Activated T-cell treated with anti-CD3 and anti-CD28 coated beads, Interleukin-2, amount 50 U/mL, for 72 hours (primary cell): ENCODE measurements around the gene RGP1. TPM values are rescaled to one million over a fixed set of nuclear protein-coding genes. Genes with fewer than 3 reads are reported as not detected.

Source experiments
- ATAC-seq, 2 donors: fragments of 150-1000 bp; cut with Tn5 transposase; replicated peaks in 1 of 2; 2 replicates each; pipeline ENCODE4 v1.10.0; 2021; ENCODE audit warnings: moderate library complexity in 2 of 2, mild to moderate bottlenecking in 1 of 2
- DNase-seq, 2 donors: peaks; one replicate each; pipeline ENCODE4 v3.0.0; 2021 to 2022; ENCODE audit warnings: mixed read lengths in 1 of 2
- H3K27ac Mint-ChIP-seq: one replicate; pipeline ENCODE4 v1.8.0; 2022; ENCODE audit warnings: mild to moderate bottlenecking, moderate library complexity, mixed read lengths
- H3K27me3 Mint-ChIP-seq: one replicate; pipeline ENCODE4 v1.8.0; 2022; ENCODE audit warnings: low read depth, mixed read lengths
- H3K36me3 Mint-ChIP-seq, 2 donors: one replicate each; pipeline ENCODE4 v1.8.0; 2022; ENCODE audit warnings: mixed read lengths in 2 of 2, mild to moderate bottlenecking in 1 of 2; ENCODE audit not compliant: insufficient read depth in 2 of 2
- H3K4me1 Mint-ChIP-seq: one replicate; pipeline ENCODE4 v1.8.0; 2022; ENCODE audit warnings: low read depth, mixed read lengths
- H3K4me3 Mint-ChIP-seq, 2 donors: one replicate each; pipeline ENCODE4 v1.8.0; 2022; ENCODE audit warnings: mild to moderate bottlenecking in 2 of 2, mixed read lengths in 2 of 2, moderate library complexity in 2 of 2
- H3K9me3 Mint-ChIP-seq, 2 donors: one replicate each; pipeline ENCODE4 v1.8.0; 2022; ENCODE audit warnings: mixed read lengths in 2 of 2
- total RNA-seq, 2 donors: library from RNA; stranded (reverse); gene quantifications; one replicate each; pipeline ENCODE4 v1.2.3, GENCODE V29; 2022

The RGP1 gene
- total RNA-seq, 2 donors from 2014 or later = 32.5 TPM

DNA sequence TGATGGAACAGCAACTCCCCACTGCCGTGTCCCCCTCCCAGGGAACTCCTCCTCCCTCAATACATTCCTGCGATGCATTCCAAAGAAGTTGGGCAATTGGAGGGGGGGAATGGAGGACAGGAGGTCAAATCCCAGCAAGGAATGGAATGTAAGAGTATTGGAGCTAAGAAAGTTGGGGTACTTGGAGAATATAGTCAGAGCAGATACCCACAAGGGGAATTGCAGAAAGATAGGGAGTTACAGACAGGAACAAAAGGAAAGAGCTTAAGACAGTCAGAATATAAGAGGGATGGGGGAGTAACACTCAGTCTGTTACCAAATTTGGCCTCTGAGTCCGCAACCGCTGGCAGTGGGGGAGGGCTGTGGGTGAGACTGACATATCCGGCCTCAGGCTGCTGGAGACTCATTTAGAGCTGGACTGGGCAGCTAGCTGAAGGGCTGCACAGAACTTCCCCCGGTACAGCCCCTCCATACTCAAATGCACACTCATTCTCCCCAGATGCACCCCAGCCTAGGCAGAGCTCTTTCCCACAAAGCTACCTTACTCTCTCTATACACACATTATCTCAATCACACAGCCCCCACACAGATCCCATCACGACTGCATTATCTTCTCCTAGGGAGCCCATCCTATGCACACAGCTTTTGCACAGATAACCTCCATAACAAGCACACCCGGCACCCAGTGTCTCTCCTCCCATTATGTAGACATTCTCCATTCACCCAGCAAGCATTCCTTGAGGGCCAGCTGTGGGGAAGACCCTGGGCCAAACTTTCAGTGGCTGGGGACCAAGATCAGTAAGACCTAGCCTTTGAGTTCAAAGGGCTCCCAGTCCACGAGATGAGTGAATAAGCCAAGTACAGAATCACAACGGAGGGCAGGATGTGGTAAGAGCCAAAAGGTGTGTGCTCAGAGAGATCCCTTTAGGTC lies 20.8 kb upstream of the RGP1 start:
- Mint-ChIP-seq H3K27ac (no peak overlapping the region), H3K4me1 (peaks cover 14% of the 10 kb centered on the region), H3K9me3 (no peaks in the 10 kb centered on the region), H3K36me3 (peaks cover 12 to 15% of the 10 kb centered on the region in 2 donors), H3K4me3 (no peak overlapping the region), H3K27me3 (no peaks in the 10 kb centered on the region)
- peak; percentile 63 to 69 for DNase-seq
- ATAC-seq = peak; percentile 16 to 18

DNA sequence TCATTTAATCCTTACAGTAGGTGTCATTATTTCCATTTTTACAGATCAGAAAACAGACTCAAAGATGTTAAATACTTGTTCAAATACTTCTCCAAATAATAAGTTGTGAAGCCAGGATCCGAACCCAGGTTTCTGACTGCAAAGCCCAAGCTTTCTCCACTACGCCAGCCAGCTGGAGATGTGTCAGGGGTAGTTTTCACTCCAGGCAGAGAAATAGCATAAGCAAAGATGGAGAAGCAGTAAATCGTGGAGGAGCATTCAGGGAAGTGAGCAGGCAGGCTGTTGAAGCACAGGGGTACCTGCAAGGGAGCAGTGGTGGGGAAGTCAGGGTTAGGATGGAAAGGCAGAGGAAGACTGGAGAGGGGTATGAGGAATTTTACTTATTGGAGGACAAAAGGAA lies 20.0 kb upstream of the RGP1 start:
- no peak for ATAC-seq
- H3K27ac Mint-ChIP-seq = no peak overlapping the region
- H3K4me3 Mint-ChIP-seq = no peak overlapping the region
- DNase-seq = no peak
- no peaks in the 10 kb centered on the region for H3K27me3 Mint-ChIP-seq
- no peaks in the 10 kb centered on the region for H3K9me3 Mint-ChIP-seq
- H3K4me1 Mint-ChIP-seq = peaks cover 22% of the 10 kb centered on the region
- H3K36me3 Mint-ChIP-seq = peaks cover 11 to 15% of the 10 kb centered on the region in 2 donors

DNA sequence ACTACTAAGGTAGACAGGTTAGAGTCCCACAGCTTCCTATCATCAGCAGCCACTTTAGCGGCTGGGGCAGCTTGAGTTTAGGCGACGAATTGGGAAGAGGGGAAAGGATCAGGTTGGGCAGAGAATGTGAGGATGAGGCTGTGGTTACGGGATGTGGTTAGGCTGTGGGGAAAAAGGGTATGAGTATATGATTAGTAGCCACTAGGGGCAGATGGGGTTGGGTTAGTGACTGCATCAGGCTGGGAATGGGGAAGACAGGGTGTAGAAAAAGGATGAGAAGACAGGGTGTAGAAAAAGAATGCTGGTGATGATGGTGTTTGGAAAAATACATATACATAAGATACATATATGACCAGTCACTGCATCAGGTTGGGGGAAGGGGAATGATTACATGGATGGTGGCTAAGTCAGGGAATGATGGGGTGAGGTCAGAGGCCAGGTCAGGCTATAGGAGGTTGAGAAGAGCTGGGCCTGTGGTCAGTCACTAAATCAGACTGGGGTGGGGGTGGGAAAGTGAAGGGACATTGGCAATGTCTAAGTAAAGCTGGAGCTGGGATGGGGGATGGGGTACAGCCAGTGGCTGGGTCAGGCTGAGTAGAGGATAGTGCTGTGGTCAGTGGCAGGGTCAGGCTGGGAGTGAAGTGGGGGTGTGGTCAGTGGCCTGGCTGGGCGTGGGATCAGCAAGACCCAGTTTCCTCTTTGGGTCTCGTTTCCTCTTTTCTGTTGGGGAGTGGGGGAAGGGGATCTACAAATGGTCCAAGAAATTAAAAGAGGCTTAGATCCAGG lies 19.2 kb upstream of the RGP1 start:
- H3K4me3 Mint-ChIP-seq = no peak overlapping the region
- H3K36me3 Mint-ChIP-seq = peaks cover 7 to 10% of the 10 kb centered on the region in 2 donors
- H3K27ac Mint-ChIP-seq = no peak overlapping the region
- H3K27me3 Mint-ChIP-seq = no peaks in the 10 kb centered on the region
- ATAC-seq (no peak), DNase-seq (peak; percentile 25 to 53)
- no peaks in the 10 kb centered on the region for H3K9me3 Mint-ChIP-seq
- H3K4me1 Mint-ChIP-seq = peaks cover 20% of the 10 kb centered on the region

DNA sequence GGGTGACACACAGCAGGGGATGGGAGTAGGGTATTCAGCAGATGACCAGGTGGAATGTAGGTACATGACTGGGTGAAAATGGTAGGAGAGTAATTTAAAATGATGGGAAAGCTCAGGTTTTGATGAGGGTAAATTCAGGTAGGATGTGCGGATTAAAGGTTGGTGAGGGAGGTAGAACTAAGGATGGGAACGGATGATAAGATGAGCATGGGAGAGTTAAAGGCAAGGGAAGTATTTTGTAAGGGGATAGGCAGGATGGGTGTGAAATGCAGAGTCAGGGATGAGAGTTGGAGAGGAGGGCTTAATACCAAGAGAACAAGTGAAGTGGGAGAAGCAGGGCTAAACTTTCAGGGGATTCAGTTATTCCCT lies 18.6 kb upstream of the RGP1 start:
- Mint-ChIP-seq H3K27me3 (no peaks in the 10 kb centered on the region), H3K4me1 (peaks cover 23% of the 10 kb centered on the region), H3K36me3 (peaks cover 10 to 11% of the 10 kb centered on the region in 2 donors), H3K4me3 (no peak overlapping the region), H3K27ac (no peak overlapping the region), H3K9me3 (no peaks in the 10 kb centered on the region)
- DNase-seq (no peak), ATAC-seq (no peak)

GRCh38 chr9:35731415-35732184 lies 17.5 kb upstream of the RGP1 start:
- peaks cover 29% of the 10 kb centered on the region for H3K4me1 Mint-ChIP-seq
- H3K36me3 Mint-ChIP-seq = peaks cover 10 to 12% of the 10 kb centered on the region in 2 donors
- no peaks in the 10 kb centered on the region for H3K27me3 Mint-ChIP-seq
- H3K9me3 Mint-ChIP-seq = no peaks in the 10 kb centered on the region
- DNase-seq = peak in 1 of 2 donors; percentile 37
- H3K27ac Mint-ChIP-seq = peak overlapping the region; percentile 58
- ATAC-seq = no peak
- H3K4me3 Mint-ChIP-seq = no peak overlapping the region

DNA sequence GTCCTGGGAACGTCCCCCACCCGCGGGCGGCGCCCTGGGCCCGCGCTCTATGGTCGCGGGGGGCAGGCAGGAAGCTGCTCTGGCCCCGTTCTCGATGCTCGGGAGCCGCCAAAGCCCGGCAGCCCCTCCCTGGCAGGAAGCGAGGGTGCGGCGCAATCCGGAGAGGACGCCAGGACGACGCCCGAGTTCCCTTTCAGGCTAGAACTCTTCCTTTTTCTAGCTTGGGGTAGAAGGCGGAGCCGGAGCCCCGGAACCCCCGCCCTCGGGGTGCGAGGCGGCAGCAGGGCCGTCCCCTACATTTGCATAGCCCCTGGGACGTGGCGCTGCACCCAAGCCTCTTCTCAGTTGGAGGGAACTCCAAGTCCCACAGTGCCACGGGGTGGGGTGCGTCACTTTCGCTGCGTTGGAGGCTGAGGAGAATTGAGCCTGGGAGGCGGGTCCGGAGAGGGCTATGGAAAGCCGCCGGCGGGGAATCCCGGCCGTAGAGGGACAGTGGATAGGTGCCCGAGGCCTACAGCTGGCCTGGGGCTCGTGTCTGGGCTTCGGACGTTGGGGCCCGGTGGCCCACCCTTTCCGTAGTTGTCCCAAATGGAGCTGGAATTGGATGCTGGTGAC lies 16.8 kb upstream of the RGP1 start, which contains the start of the genes CREB3 and TLN1:
Gene CREB3 (plus strand): TSS at position 482 of the 615 bp plus-strand sequence. CDS start 107 bp downstream, at position 589.
Gene TLN1 (minus strand): TSS at position 11 of the 615 bp plus-strand sequence. CDS start 6,501 bp downstream, outside the sequence.
- ATAC-seq (peak; percentile 89 to 90), DNase-seq (peak; percentile 97 to 98)
- Mint-ChIP-seq H3K27me3 (no peaks in the 10 kb centered on the region), H3K4me3 (no peak within 1 kb of the TSS), H3K4me1 (peaks cover 29% of the 10 kb centered on the region), H3K9me3 (no peaks in the 10 kb centered on the region), H3K27ac (peak within 1 kb of the TSS; percentile 90), H3K36me3 (peaks cover 10 to 12% of the 10 kb centered on the region in 2 donors)

DNA sequence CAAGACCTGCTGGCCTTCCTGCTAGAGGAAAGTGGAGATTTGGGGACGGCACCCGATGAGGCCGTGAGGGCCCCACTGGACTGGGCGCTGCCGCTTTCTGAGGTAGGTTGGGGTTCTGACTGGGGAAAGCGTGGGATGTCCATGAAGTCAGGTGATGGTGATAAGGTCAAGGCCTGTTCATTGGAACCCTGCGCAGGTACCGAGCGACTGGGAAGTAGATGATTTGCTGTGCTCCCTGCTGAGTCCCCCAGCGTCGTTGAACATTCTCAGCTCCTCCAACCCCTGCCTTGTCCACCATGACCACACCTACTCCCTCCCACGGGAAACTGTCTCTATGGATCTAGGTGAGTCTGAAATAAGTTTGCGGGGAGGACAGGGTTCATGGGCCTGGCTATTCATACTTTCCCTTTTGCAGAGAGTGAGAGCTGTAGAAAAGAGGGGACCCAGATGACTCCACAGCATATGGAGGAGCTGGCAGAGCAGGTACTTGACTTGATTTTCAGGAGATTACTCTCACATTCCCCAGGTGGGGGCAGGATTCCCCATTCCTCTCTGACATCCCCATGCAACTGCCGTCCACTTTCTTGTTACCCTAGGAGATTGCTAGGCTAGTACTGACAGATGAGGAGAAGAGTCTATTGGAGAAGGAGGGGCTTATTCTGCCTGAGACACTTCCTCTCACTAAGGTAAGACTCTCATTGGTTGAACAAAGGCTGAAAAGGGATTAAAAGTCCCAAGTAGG lies 16.1 kb upstream of the RGP1 start:
- Mint-ChIP-seq H3K4me1 (peaks cover 29% of the 10 kb centered on the region), H3K9me3 (no peaks in the 10 kb centered on the region), H3K36me3 (peaks cover 10 to 12% of the 10 kb centered on the region in 2 donors), H3K27ac (peak overlapping the region; percentile 90), H3K4me3 (no peak overlapping the region), H3K27me3 (no peaks in the 10 kb centered on the region)
- ATAC-seq (peak; percentile 3 to 5), DNase-seq (peak; percentile 19 to 46)

- DNase-seq (no peak), ATAC-seq (no peak)
- peaks cover 29% of the 10 kb centered on the region for H3K4me1 Mint-ChIP-seq
- peak overlapping the region; percentile 10 to 28 for H3K4me3 Mint-ChIP-seq
- H3K27ac Mint-ChIP-seq = peak overlapping the region; percentile 18
- H3K36me3 Mint-ChIP-seq = peaks cover 10 to 19% of the 10 kb centered on the region in 2 donors
- H3K9me3 Mint-ChIP-seq = no peaks in the 10 kb centered on the region
- H3K27me3 Mint-ChIP-seq = no peaks in the 10 kb centered on the region
These were observed 15.0 kb upstream of the RGP1 start for GRCh38 chr9:35734096-35734495.

DNA sequence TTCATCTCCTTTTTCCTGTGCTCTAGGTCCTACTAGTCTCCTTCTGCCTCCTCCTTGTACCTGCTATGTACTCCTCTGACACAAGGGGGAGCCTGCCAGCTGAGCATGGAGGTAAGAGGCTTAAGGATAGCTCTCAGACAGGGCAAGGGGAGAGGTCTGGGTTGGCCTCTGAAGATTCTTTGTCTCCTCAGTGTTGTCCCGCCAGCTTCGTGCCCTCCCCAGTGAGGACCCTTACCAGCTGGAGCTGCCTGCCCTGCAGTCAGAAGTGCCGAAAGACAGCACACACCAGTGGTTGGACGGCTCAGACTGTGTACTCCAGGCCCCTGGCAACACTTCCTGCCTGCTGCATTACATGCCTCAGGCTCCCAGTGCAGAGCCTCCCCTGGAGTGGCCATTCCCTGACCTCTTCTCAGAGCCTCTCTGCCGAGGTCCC lies 12.9 kb upstream of the RGP1 start:
- H3K36me3 Mint-ChIP-seq = peaks cover 10 to 19% of the 10 kb centered on the region in 2 donors
- H3K4me3 Mint-ChIP-seq = no peak overlapping the region
- no peaks in the 10 kb centered on the region for H3K9me3 Mint-ChIP-seq
- DNase-seq (peak; percentile 69 to 73), ATAC-seq (no peak)
- no peaks in the 10 kb centered on the region for H3K27me3 Mint-ChIP-seq
- H3K4me1 Mint-ChIP-seq = peaks cover 29% of the 10 kb centered on the region
- no peak overlapping the region for H3K27ac Mint-ChIP-seq

DNA sequence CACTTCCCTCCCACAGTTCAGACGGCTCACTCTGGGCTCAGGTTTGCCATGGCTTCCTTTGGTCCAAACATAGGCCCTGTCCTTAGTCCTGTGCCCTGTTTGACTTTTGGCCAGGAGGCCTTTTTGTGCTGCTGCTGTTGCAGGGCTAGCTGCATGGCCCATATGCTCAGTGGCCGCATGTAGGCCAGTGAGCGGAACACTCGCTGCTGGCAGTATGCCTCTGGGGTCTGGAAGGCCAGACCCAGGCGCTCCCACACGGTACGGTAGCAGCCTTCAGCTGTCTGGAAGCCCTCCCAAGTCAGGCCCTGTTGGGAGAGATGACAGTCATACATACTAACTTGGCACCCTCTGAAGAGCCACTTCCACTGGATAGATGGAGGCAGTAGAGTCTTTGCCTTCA lies 11.9 kb upstream of the RGP1 start:
- Mint-ChIP-seq H3K9me3 (no peaks in the 10 kb centered on the region), H3K27me3 (no peaks in the 10 kb centered on the region), H3K36me3 (peaks cover 6 to 19% of the 10 kb centered on the region in 2 donors), H3K4me1 (peaks cover 34% of the 10 kb centered on the region), H3K27ac (no peak overlapping the region), H3K4me3 (no peak overlapping the region)
- DNase-seq (no peak), ATAC-seq (no peak)

DNA sequence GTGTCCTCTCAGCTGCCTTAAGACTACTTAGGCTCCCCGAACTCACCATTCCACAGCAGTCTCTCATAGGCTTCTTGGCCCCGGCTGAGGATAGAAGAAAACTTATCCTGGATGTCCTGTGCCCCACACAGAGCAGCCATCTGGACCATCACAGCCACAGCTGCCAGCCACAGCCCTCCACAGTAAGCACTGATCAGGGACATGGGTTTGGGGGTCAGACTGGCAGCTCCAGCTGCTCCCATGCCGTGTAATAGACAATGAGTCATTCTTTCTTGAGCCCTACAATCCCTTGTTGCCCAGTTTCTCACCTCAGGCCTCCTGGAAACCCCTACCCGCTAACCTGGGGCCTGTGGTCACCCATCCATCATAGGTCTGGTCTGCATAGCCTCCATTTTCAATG lies 10.9 kb upstream of the RGP1 start:
- ATAC-seq (no peak), DNase-seq (no peak)
- H3K4me3 Mint-ChIP-seq = no peak overlapping the region
- H3K36me3 Mint-ChIP-seq = peaks cover 6 to 23% of the 10 kb centered on the region in 2 donors
- H3K27ac Mint-ChIP-seq = no peak overlapping the region
- H3K9me3 Mint-ChIP-seq = no peaks in the 10 kb centered on the region
- no peaks in the 10 kb centered on the region for H3K27me3 Mint-ChIP-seq
- H3K4me1 Mint-ChIP-seq = peaks cover 37% of the 10 kb centered on the region

GRCh38 chr9:35738924-35739323 lies 10.2 kb upstream of the RGP1 start:
- Mint-ChIP-seq H3K27ac (no peak overlapping the region), H3K4me1 (peaks cover 35% of the 10 kb centered on the region), H3K9me3 (no peaks in the 10 kb centered on the region), H3K27me3 (no peaks in the 10 kb centered on the region), H3K4me3 (no peak overlapping the region), H3K36me3 (peaks cover 6 to 25% of the 10 kb centered on the region in 2 donors)
- no peak for ATAC-seq
- DNase-seq = no peak
